ENCODE results near the gene FOSL1. TPM values are rescaled to one million over a fixed set of nuclear protein-coding genes. Genes with fewer than 3 reads are reported as not detected.

FOSL1 gene
- total and polyA plus RNA-seq, 2 donors (not counting 3 experiments of a cell fraction or from before 2014, with no cell fraction given) = 18.1 to 53.8 TPM

- CTCF ChIA-PET = interaction anchor here (1.1 to 1.2 kb wide), 4 partner anchors 9 to 15 kb away, joined by 3 to 4 read pairs (median 4); no protein-coding TSS in a partner anchor
- POLR2A ChIA-PET = no interaction called here
- Histone ChIP-seq H3K79me2 (ENCODE audit: control insufficient read depth, insufficient read depth, low read length) (no peaks in the 10 kb centered on the region), H3K27ac (ENCODE audit: insufficient read depth, low read depth, low read length) (no peak overlapping the region), H3K9me1 (replicated peaks; ENCODE audit: control insufficient read depth, extremely low read depth, insufficient read depth, low read length) (no peaks in the 10 kb centered on the region), H3K27me3 (ENCODE audit: control insufficient read depth in 2 of 2, insufficient read depth in 2 of 2, low read length in 2 of 2) (no peaks in the 10 kb centered on the region), H3K4me3 (replicated peaks in 1 of 3; ENCODE audit: insufficient read depth in 1 of 3, low read depth in 1 of 3, low read length in 3 of 3) (no peak overlapping the region), H3K9ac (replicated peaks; ENCODE audit: extremely low read depth, insufficient read depth, low read length) (no peak overlapping the region), H3K36me3 (ENCODE audit: control insufficient read depth in 2 of 2, extremely low read depth in 1 of 2, insufficient read depth in 2 of 2, low read length in 2 of 2) (no peaks in the 10 kb centered on the region), H3K4me2 (ENCODE audit: insufficient read depth, low read length) (no peak overlapping the region), H2AFZ (ENCODE audit: low read depth, low read length) (no peak overlapping the region), H4K20me1 (replicated peaks; ENCODE audit: control insufficient read depth, extremely low read depth, insufficient read depth, low read length) (no peaks in the 10 kb centered on the region), H3K9me3 (replicated peaks; ENCODE audit: control insufficient read depth, insufficient read depth, low read length) (no peaks in the 10 kb centered on the region), H3K4me1 (ENCODE audit: control insufficient read depth, extremely low read depth, insufficient read depth, low read length) (peaks cover 1% of the 10 kb centered on the region)
- dilution Hi-C loops (cut with MboI; ENCODE audit: extremely low pct_ligation_motif_present, low sequenced_read_pairs) (no loop called here), intact Hi-C loops (cut with micrococcal nuclease) (no loop called here)
- no peak for DNase-seq (ENCODE audit: low read depth, low spot score)
- FAIRE-seq = no peak
- TF ChIP-seq EZH2 (IDR thresholded peaks at IDR 0.05; ENCODE audit: borderline replicate concordance, low read depth, low read length, severe bottlenecking) (no peak), JUN (IDR thresholded peaks at IDR 0.05; ENCODE audit: borderline replicate concordance, insufficient read depth, insufficient read length, low read depth) (no peak), POLR2A (IDR thresholded peaks at IDR 0.05; ENCODE audit: low read depth, low read length) (no peak), GATA2 (IDR thresholded peaks at IDR 0.05; ENCODE audit: insufficient read depth, insufficient read length, low read depth, low read length) (no peak), MYC (IDR thresholded peaks at IDR 0.05; ENCODE audit: low read depth, low read length) (no peak), FOS (IDR thresholded peaks at IDR 0.05; ENCODE audit: borderline replicate concordance, insufficient read depth, low read length) (no peak), POLR2AphosphoS5 (IDR thresholded peaks at IDR 0.05; ENCODE audit: insufficient read depth, low read depth, low read length) (no peak)
- BruUV-seq (replicated peaks) = no TSS peak
Observed at GRCh38 chr11:65946655-65947054, 46.5 kb upstream of the FOSL1 start.

DNA sequence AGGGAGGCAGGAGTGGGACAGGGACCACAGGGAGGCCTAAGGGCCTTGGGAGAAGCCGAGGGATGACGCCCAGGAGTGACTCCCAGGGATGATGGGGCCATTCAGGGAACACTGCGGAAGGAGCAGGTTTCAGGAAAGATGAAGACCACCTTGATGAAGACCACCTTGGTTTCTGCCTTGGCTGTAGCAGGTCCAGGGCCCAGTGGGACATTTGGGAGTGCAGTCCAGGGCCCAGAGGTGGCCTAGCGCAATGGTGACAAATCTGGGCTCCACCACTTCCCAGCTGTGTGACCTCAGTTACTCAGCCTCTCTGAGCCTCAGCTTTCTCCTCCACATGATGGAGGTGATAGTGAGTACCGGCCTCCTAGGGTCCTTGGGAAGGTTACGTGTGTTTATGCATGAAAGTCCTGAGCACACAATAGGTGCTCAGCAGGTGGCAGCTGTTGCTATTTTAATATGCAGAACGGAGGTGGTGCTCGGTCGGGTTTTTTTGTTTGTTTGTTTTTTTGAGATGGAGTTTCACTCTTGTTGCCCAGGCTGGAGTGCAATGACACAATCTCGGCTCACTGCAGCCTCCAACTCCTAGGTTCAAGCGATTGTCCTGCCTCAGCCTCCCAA lies 45.9 kb upstream of the FOSL1 start:
- Histone ChIP-seq H3K4me3 (replicated peaks in 1 of 3; ENCODE audit: insufficient read depth in 1 of 3, low read depth in 1 of 3, low read length in 3 of 3) (no peak overlapping the region), H3K9me3 (replicated peaks; ENCODE audit: control insufficient read depth, insufficient read depth, low read length) (no peaks in the 10 kb centered on the region), H3K4me2 (ENCODE audit: insufficient read depth, low read length) (no peak overlapping the region), H3K27me3 (ENCODE audit: control insufficient read depth in 2 of 2, insufficient read depth in 2 of 2, low read length in 2 of 2) (no peaks in the 10 kb centered on the region), H3K79me2 (ENCODE audit: control insufficient read depth, insufficient read depth, low read length) (no peaks in the 10 kb centered on the region), H4K20me1 (replicated peaks; ENCODE audit: control insufficient read depth, extremely low read depth, insufficient read depth, low read length) (no peaks in the 10 kb centered on the region), H2AFZ (ENCODE audit: low read depth, low read length) (no peak overlapping the region), H3K9me1 (replicated peaks; ENCODE audit: control insufficient read depth, extremely low read depth, insufficient read depth, low read length) (no peaks in the 10 kb centered on the region), H3K4me1 (ENCODE audit: control insufficient read depth, extremely low read depth, insufficient read depth, low read length) (peaks cover 6% of the 10 kb centered on the region), H3K36me3 (ENCODE audit: control insufficient read depth in 2 of 2, extremely low read depth in 1 of 2, insufficient read depth in 2 of 2, low read length in 2 of 2) (no peaks in the 10 kb centered on the region), H3K27ac (ENCODE audit: insufficient read depth, low read depth, low read length) (no peak overlapping the region), H3K9ac (replicated peaks; ENCODE audit: extremely low read depth, insufficient read depth, low read length) (no peak overlapping the region)
- intact Hi-C loops (cut with micrococcal nuclease) (no loop called here), dilution Hi-C loops (cut with MboI; ENCODE audit: extremely low pct_ligation_motif_present, low sequenced_read_pairs) (no loop called here)
- ChIA-PET CTCF (interaction anchor here (0.6 to 1.1 kb wide), 3 partner anchors 10 to 14 kb away, joined by 3 read pairs; no protein-coding TSS in a partner anchor), POLR2A (no interaction called here)
- no peak for FAIRE-seq
- no peak for DNase-seq (ENCODE audit: low read depth, low spot score)
- BruUV-seq (replicated peaks) = no TSS peak
- TF ChIP-seq, protein P1, sequence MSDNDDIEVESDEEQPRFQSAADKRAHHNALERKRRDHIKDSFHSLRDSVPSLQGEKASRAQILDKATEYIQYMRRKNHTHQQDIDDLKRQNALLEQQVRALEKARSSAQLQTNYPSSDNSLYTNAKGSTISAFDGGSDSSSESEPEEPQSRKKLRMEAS (IDR thresholded peaks at IDR 0.05; ENCODE audit: insufficient read depth, insufficient read length) = no peak
- no peak for TF ChIP-seq MYC (IDR thresholded peaks at IDR 0.05; ENCODE audit: low read depth, low read length)
- TF ChIP-seq FOS (IDR thresholded peaks at IDR 0.05; ENCODE audit: borderline replicate concordance, insufficient read depth, low read length) = no peak
- TF ChIP-seq CTCF (IDR thresholded peaks at IDR 0.05; ENCODE audit: extremely low read depth in 1 of 2, insufficient read depth in 1 of 2, low read depth in 1 of 2, low read length in 2 of 2) = no peak
- no peak for TF ChIP-seq POLR2AphosphoS5 (IDR thresholded peaks at IDR 0.05; ENCODE audit: insufficient read depth, low read depth, low read length)
- no peak for TF ChIP-seq GATA2 (IDR thresholded peaks at IDR 0.05; ENCODE audit: insufficient read depth, insufficient read length, low read depth, low read length)
- no peak for TF ChIP-seq POLR2A (IDR thresholded peaks at IDR 0.05; ENCODE audit: low read depth, low read length)
- TF ChIP-seq JUN (IDR thresholded peaks at IDR 0.05; ENCODE audit: borderline replicate concordance, insufficient read depth, insufficient read length, low read depth) = no peak
- no peak for TF ChIP-seq EZH2 (IDR thresholded peaks at IDR 0.05; ENCODE audit: borderline replicate concordance, low read depth, low read length, severe bottlenecking)

Measured in endothelial cell of umbilical vein (primary cell).